Osteocyte (in vitro differentiated cells): ENCODE measurements around the gene EXOC3. TPM values are rescaled to one million over a fixed set of nuclear protein-coding genes. Genes with fewer than 3 reads are reported as not detected.

Experiments used
- DNase-seq: peaks from one replicate; pipeline ENCODE4 v3.0.0; 2021; ENCODE audit warnings: mixed read lengths; ENCODE audit not compliant: unreplicated experiment; ENCODE audit errors: extremely low spot score
- H3K27ac Mint-ChIP-seq: one replicate; pipeline ENCODE4 v1.8.0; 2021; ENCODE audit warnings: mild to moderate bottlenecking, mixed read lengths; ENCODE audit not compliant: unreplicated experiment
- H3K27me3 Mint-ChIP-seq: one replicate; pipeline ENCODE4 v1.8.0; 2021; ENCODE audit warnings: mixed read lengths; ENCODE audit not compliant: unreplicated experiment
- H3K36me3 Mint-ChIP-seq: one replicate; pipeline ENCODE4 v1.8.0; 2021; ENCODE audit warnings: mixed read lengths; ENCODE audit not compliant: unreplicated experiment
- H3K4me1 Mint-ChIP-seq: one replicate; pipeline ENCODE4 v1.8.0; 2021; ENCODE audit warnings: mixed read lengths; ENCODE audit not compliant: unreplicated experiment
- H3K4me3 Mint-ChIP-seq: one replicate; pipeline ENCODE4 v1.8.0; 2021; ENCODE audit warnings: mild to moderate bottlenecking, moderate library complexity, mixed read lengths; ENCODE audit not compliant: unreplicated experiment
- H3K9me3 Mint-ChIP-seq: one replicate; pipeline ENCODE4 v1.8.0; 2021; ENCODE audit warnings: mixed read lengths; ENCODE audit not compliant: unreplicated experiment
- total RNA-seq: library from RNA; stranded (reverse); gene quantifications from 2 replicates; pipeline ENCODE4 v1.2.1, GENCODE V29; 2021
- TF ChIP-seq, protein P1 (sequence below): fragments of 200-600 bp; sonication (generic); IDR thresholded peaks from 2 replicates; pipeline ENCODE4 v1.5.0; 2021; ENCODE audit warnings: antibody characterized with exemption, mild to moderate bottlenecking, moderate library complexity

Gene EXOC3
- total RNA-seq, 1 donor from 2014 or later = 81.4 TPM

DNA sequence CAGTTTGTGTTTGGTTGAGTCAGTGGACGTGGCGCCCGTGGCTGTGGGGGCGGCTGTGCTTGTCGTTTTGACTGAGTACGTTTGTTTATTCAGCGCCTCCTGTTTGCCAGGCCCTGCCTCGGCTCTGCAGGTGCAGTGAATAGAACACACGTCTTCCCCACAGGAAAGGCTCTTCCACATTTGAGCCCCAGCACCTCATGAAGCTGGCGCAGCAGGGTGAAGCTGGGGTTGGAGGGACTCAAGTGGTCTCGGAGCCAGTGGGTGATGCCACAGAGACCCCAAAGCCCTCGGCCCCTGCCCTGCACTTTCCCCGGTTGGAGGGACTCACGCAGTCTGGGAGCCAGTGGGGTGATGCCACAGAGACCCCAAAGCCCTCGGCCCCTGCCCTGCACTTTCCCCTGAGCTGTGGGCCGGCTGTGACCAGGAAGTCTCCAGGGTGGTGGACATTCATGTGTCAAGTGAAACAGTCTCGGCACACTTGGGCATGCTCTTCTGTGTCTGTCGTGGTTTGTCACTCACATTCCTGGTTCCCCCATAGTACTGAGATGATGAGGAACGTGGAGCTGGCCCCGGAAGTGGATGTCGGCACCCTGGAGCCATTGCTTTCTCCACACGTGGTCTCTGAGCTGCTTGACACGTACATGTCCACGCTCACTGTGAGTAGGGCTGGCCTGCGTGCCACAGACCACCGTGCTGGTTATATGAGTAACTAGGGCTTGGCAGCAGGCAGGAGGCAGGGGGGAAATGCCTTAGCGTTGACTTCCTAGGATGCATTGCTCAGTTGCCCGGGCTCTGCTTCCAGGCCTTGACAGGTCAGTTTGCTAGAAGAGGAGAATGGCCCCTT lies 13.6 kb downstream of the EXOC3 start:
- Mint-ChIP-seq H3K36me3 (peaks cover 64% of the 10 kb centered on the region), H3K4me3 (no peak overlapping the region), H3K9me3 (peaks cover 12% of the 10 kb centered on the region), H3K4me1 (peaks cover 11% of the 10 kb centered on the region), H3K27me3 (no peaks in the 10 kb centered on the region), H3K27ac (no peak overlapping the region)
- DNase-seq = no peak
- TF ChIP-seq, protein P1, sequence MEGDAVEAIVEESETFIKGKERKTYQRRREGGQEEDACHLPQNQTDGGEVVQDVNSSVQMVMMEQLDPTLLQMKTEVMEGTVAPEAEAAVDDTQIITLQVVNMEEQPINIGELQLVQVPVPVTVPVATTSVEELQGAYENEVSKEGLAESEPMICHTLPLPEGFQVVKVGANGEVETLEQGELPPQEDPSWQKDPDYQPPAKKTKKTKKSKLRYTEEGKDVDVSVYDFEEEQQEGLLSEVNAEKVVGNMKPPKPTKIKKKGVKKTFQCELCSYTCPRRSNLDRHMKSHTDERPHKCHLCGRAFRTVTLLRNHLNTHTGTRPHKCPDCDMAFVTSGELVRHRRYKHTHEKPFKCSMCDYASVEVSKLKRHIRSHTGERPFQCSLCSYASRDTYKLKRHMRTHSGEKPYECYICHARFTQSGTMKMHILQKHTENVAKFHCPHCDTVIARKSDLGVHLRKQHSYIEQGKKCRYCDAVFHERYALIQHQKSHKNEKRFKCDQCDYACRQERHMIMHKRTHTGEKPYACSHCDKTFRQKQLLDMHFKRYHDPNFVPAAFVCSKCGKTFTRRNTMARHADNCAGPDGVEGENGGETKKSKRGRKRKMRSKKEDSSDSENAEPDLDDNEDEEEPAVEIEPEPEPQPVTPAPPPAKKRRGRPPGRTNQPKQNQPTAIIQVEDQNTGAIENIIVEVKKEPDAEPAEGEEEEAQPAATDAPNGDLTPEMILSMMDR = no peak

- Mint-ChIP-seq H3K9me3 (peaks cover 4% of the 10 kb centered on the region), H3K27ac (no peak overlapping the region), H3K4me3 (no peak overlapping the region), H3K27me3 (no peaks in the 10 kb centered on the region), H3K4me1 (peaks cover 11% of the 10 kb centered on the region), H3K36me3 (peaks cover 64% of the 10 kb centered on the region)
- TF ChIP-seq, protein P1 = no peak
- DNase-seq = no peak
Measured at GRCh38 chr5:457195-457961, 14.4 kb downstream of the EXOC3 start.

- DNase-seq = no peak
- H3K4me1 Mint-ChIP-seq = peaks cover 11% of the 10 kb centered on the region
- peak overlapping the region; percentile 51 for H3K27ac Mint-ChIP-seq
- H3K9me3 Mint-ChIP-seq = no peaks in the 10 kb centered on the region
- no peaks in the 10 kb centered on the region for H3K27me3 Mint-ChIP-seq
- no peak overlapping the region for H3K4me3 Mint-ChIP-seq
- peaks cover 62% of the 10 kb centered on the region for H3K36me3 Mint-ChIP-seq
- TF ChIP-seq, protein P1 = no peak
Measured at GRCh38 chr5:458547-459353, 15.8 kb downstream of the EXOC3 start.

DNA sequence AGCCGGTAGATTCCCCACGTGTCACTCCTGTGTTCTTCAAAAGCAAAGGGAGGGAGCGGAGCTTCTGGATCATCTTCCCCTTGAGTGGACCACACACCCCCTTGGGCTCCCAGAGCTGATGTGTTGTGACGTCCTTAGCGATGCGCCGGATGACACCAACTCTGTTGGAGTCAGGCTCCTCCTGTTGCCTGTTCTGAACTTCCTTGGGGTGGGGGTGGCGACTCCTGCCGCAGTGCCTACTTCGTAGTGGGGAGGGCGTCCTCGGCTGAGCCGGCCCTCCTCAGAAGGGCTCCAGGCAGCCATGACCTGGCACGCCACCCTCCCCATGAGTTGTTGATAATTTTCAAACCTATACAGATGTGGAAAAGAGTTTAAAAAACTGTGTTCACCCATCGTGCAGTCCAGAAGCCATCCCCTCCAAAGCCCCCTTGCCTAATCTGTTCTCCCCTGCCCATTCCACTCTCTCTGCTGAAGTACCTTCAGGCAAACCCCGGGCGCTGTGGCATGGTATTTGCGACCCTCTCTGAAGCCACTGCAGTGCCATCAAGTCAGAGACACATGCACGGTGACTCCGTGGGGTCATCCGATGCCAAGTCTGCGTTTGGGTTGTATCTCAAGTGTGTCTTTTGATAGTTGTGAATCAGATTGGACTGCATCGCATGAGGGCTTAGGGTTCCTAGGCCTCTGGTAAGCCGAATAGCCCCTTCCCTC lies 16.7 kb downstream of the EXOC3 start:
- peaks cover 11% of the 10 kb centered on the region for H3K4me1 Mint-ChIP-seq
- no peak for DNase-seq
- TF ChIP-seq, protein P1 = no peak
- no peak overlapping the region for H3K4me3 Mint-ChIP-seq
- no peaks in the 10 kb centered on the region for H3K27me3 Mint-ChIP-seq
- H3K9me3 Mint-ChIP-seq = no peaks in the 10 kb centered on the region
- peak overlapping the region; percentile 51 for H3K27ac Mint-ChIP-seq
- H3K36me3 Mint-ChIP-seq = peaks cover 58% of the 10 kb centered on the region
